Neuronal stem cell (in vitro differentiated cells): Measurements from ENCODE around the gene ROS1.
A peak's percentile ranks its signal among the peaks of the same experiment; 100 is the strongest.

ENCODE experiments used
- DNase-seq: peaks from one replicate; pipeline ENCODE4 v3.0.0-alpha.2; 2013; ENCODE audit warnings: low spot score
- H2AFZ ChIP-seq: one replicate; pipeline ENCODE4 v1.6.1; 2013; ENCODE audit warnings: mild to moderate bottlenecking, low read length, inconsistent platforms
- H2AK5ac ChIP-seq: 2 replicates; pipeline ENCODE4 v1.6.1; 2013; ENCODE audit warnings: low read depth, mild to moderate bottlenecking, inconsistent platforms, low read length, moderate library complexity, mixed read lengths
- H2BK120ac ChIP-seq: 2 replicates; pipeline ENCODE4 v1.6.1; 2013; ENCODE audit warnings: low read depth, mild to moderate bottlenecking, inconsistent platforms, low read length, moderate library complexity, mixed read lengths
- H2BK12ac ChIP-seq: one replicate; pipeline ENCODE4 v1.6.1; 2013; ENCODE audit warnings: low read length, inconsistent platforms
- H2BK15ac ChIP-seq: 2 replicates; pipeline ENCODE4 v1.6.1; 2013; ENCODE audit warnings: mild to moderate bottlenecking, low read length, inconsistent platforms, mixed read lengths
- H2BK5ac ChIP-seq: one replicate; pipeline ENCODE4 v1.6.1; 2013; ENCODE audit warnings: inconsistent platforms, mild to moderate bottlenecking, low read length, moderate library complexity
- H3K14ac ChIP-seq: one replicate; pipeline ENCODE4 v1.6.1; 2013; ENCODE audit warnings: low read length, inconsistent platforms
- H3K18ac ChIP-seq: 2 replicates; pipeline ENCODE4 v1.6.1; 2013; ENCODE audit warnings: low read length, inconsistent platforms
- H3K23ac ChIP-seq: 2 replicates; pipeline ENCODE4 v1.6.1; 2013; ENCODE audit warnings: low read depth, mild to moderate bottlenecking, mixed read lengths, low read length, inconsistent platforms; ENCODE audit not compliant: poor library complexity
- H3K27ac ChIP-seq: replicated peaks from 3 replicates; pipeline ENCODE4 v1.5.1; 2013; ENCODE audit warnings: low read length, inconsistent platforms
- H3K27me3 ChIP-seq, 3 experiments: 2 replicates each; pipeline ENCODE4 v1.6.1; 2013; ENCODE audit warnings: low read length in 3 of 3, mild to moderate bottlenecking in 2 of 3, inconsistent platforms in 1 of 3, low read depth in 1 of 3, mixed read lengths in 1 of 3, moderate library complexity in 1 of 3; ENCODE audit not compliant: control insufficient read depth in 3 of 3, insufficient read depth in 3 of 3
- H3K36me3 ChIP-seq, 2 donors: replicated peaks in 1 of 2; 2 replicates each; pipeline ENCODE4 v1.6.1; 2013; ENCODE audit warnings: low read length in 2 of 2; ENCODE audit not compliant: control insufficient read depth in 2 of 2, insufficient read depth in 2 of 2
- H3K4ac ChIP-seq: 2 replicates; pipeline ENCODE4 v1.6.1; 2013; ENCODE audit warnings: inconsistent platforms, mild to moderate bottlenecking, low read length, moderate library complexity
- H3K4me1 ChIP-seq, 2 donors: 1 replicate in 1 of 2; 2 replicates in 1 of 2; pipeline ENCODE4 v1.6.1; 2013; ENCODE audit warnings: low read length in 2 of 2, low read depth in 1 of 2; ENCODE audit not compliant: control insufficient read depth in 2 of 2, insufficient read depth in 1 of 2
- H3K4me2 ChIP-seq: one replicate; pipeline ENCODE4 v1.6.1; 2013; ENCODE audit warnings: mild to moderate bottlenecking, low read length, inconsistent platforms; ENCODE audit not compliant: insufficient read depth, poor library complexity, severe bottlenecking
- H3K4me3 ChIP-seq, 2 donors: 2 replicates each; pipeline ENCODE4 v1.5.1; 2013; ENCODE audit warnings: low read length in 2 of 2, mild to moderate bottlenecking in 2 of 2, inconsistent platforms in 1 of 2, moderate library complexity in 1 of 2
- H3K79me1 ChIP-seq: one replicate; pipeline ENCODE4 v1.6.1; 2013; ENCODE audit warnings: low read depth, mild to moderate bottlenecking, inconsistent platforms, low read length, moderate library complexity
- H3K9ac ChIP-seq: one replicate; pipeline ENCODE4 v1.6.1; 2013; ENCODE audit warnings: mild to moderate bottlenecking, low read depth, low read length, inconsistent platforms; ENCODE audit not compliant: poor library complexity
- H3K9me3 ChIP-seq, 2 donors: replicated peaks in 1 of 2; 2 replicates each; pipeline versions ENCODE3 to v1.6.1; 2013; ENCODE audit warnings: low read length in 2 of 2, mild to moderate bottlenecking in 2 of 2, inconsistent platforms in 1 of 2, low read depth in 1 of 2, mixed read lengths in 1 of 2, moderate library complexity in 1 of 2; ENCODE audit not compliant: control insufficient read depth in 2 of 2, insufficient read depth in 1 of 2
- H4K8ac ChIP-seq: one replicate; pipeline ENCODE4 v1.6.1; 2013; ENCODE audit warnings: low read depth, mild to moderate bottlenecking, inconsistent platforms, low read length, moderate library complexity
- H4K91ac ChIP-seq: one replicate; pipeline ENCODE4 v1.6.1; 2013; ENCODE audit warnings: low read length, low read depth, mild to moderate bottlenecking, inconsistent platforms; ENCODE audit not compliant: poor library complexity
- WGBS, 2 donors: extraction: QIAGEN DNeasy Blood & Tissue Kit; methylation state at CpG; one replicate each; pipeline ENCODE4 v1.1.7; 2013; ENCODE audit warnings: missing lambda C conversion rate in 2 of 2, mixed read lengths in 1 of 2; ENCODE audit not compliant: insufficient read length in 2 of 2, insufficient replicate concordance in 1 of 2; ENCODE audit errors: extremely low coverage in 2 of 2; 5-methylcytosine and 5-hydroxymethylcytosine counted together

The ROS1 gene

DNA sequence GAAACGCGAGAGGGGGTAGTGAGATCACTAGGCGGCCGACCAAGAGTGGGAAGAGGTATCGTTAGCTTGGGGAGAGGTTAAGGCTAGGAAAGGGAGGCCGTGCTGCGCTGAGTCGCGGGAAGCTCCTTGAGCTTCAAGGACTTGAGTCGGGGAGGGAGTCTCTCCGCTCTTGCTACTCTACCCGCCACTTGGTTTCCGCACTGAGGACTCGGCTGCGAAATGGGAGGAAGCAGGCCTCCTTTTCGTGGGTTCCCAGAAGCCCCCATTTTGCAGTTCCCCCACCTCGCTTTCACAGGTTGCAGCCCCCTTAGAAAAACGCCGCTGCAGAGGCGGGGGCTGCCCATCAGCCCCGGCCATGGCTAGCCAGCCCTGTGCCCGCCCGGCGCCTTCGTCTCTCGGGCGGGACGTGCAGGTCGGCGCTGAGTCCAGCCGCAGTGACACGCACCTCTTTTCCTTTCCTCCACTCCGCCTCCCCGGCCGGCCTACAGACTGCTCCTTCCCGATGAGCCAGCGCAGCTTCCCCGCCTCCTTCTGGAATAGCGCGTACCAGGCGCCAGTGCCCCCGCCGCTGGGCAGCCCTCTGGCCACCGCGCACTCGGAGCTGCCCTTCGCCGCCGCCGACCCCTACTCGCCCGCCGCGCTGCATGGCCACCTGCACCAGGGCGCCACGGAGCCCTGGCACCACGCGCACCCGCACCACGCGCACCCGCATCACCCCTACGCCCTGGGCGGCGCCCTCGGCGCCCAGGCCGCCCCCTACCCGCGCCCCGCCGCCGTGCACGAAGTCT lies 155.5 kb downstream of the ROS1 start:
- Histone ChIP-seq H3K14ac (no peak overlapping the region), H3K23ac (peak overlapping the region; percentile 76), H3K18ac (peak overlapping the region; percentile 66), H3K9ac (peak overlapping the region; percentile 79), H3K4me2 (peak overlapping the region; percentile 96), H4K91ac (no peak overlapping the region), H4K8ac (peak overlapping the region; percentile 27), H3K4me3 (peak overlapping the region in 1 of 2 donors; percentile 75), H3K27me3 (peaks cover 39 to 98% (median 65%) of the 10 kb centered on the region in 3 experiments), H2BK5ac (no peak overlapping the region), H2BK15ac (no peak overlapping the region), H3K4ac (no peak overlapping the region), H3K4me1 (peaks cover 0 to 10% of the 10 kb centered on the region in 2 donors), H3K27ac (no peak overlapping the region), H3K9me3 (no peaks in the 10 kb centered on the region), H3K79me1 (no peaks in the 10 kb centered on the region), H2AK5ac (no peak overlapping the region), H2AFZ (peak overlapping the region; percentile 82), H2BK12ac (no peak overlapping the region), H2BK120ac (no peak overlapping the region), H3K36me3 (no peaks in the 10 kb centered on the region)
- WGBS, 2 donors, result no CpG with 5 or more reads among the region's 74 CpGs
- DNase-seq, result no peak

GRCh38 chr6:117269638-117270054 lies 156.1 kb downstream of the ROS1 start:
- H3K27ac ChIP-seq, result no peak overlapping the region
- H4K8ac ChIP-seq, result no peak overlapping the region
- no peak overlapping the region for H4K91ac ChIP-seq
- no peak overlapping the region for H3K4ac ChIP-seq
- H3K14ac ChIP-seq, result no peak overlapping the region
- H3K9me3 ChIP-seq, result no peaks in the 10 kb centered on the region
- peaks cover 42 to 99% (median 71%) of the 10 kb centered on the region in 3 experiments for H3K27me3 ChIP-seq
- no peak overlapping the region for H3K9ac ChIP-seq
- no peak overlapping the region for H2AK5ac ChIP-seq
- H3K18ac ChIP-seq, result no peak overlapping the region
- peak overlapping the region; percentile 96 for H3K4me2 ChIP-seq
- H3K23ac ChIP-seq, result no peak overlapping the region
- H3K79me1 ChIP-seq, result no peaks in the 10 kb centered on the region
- peaks cover 0 to 14% of the 10 kb centered on the region in 2 donors for H3K4me1 ChIP-seq
- no peak overlapping the region for H2BK5ac ChIP-seq
- H2BK120ac ChIP-seq, result no peak overlapping the region
- no peak overlapping the region for H2BK12ac ChIP-seq
- no peak for DNase-seq
- H3K36me3 ChIP-seq, result no peaks in the 10 kb centered on the region
- no peak overlapping the region for H2AFZ ChIP-seq
- no CpG with 5 or more reads among the region's 8 CpGs for WGBS, 2 donors
- no peak overlapping the region for H2BK15ac ChIP-seq
- no peak overlapping the region for H3K4me3 ChIP-seq

GRCh38 chr6:117268924-117269323 lies 156.8 kb downstream of the ROS1 start:
- no peak overlapping the region for H2BK12ac ChIP-seq
- H3K36me3 ChIP-seq, result no peaks in the 10 kb centered on the region
- H3K79me1 ChIP-seq, result no peaks in the 10 kb centered on the region
- H2AK5ac ChIP-seq, result no peak overlapping the region
- peaks cover 48 to 99% (median 76%) of the 10 kb centered on the region in 3 experiments for H3K27me3 ChIP-seq
- no peak overlapping the region for H2BK15ac ChIP-seq
- H2AFZ ChIP-seq, result no peak overlapping the region
- H3K4ac ChIP-seq, result no peak overlapping the region
- no peak overlapping the region for H3K18ac ChIP-seq
- no peaks in the 10 kb centered on the region for H3K9me3 ChIP-seq
- H2BK120ac ChIP-seq, result no peak overlapping the region
- H3K23ac ChIP-seq, result no peak overlapping the region
- no peak overlapping the region for H3K9ac ChIP-seq
- H3K27ac ChIP-seq, result no peak overlapping the region
- H4K8ac ChIP-seq, result no peak overlapping the region
- peaks cover 0 to 16% of the 10 kb centered on the region in 2 donors for H3K4me1 ChIP-seq
- no peak overlapping the region for H3K14ac ChIP-seq
- no peak overlapping the region for H4K91ac ChIP-seq
- no peak overlapping the region for H3K4me3 ChIP-seq
- no CpG with 5 or more reads among the region's 1 CpG for WGBS, 2 donors
- DNase-seq, result no peak
- no peak overlapping the region for H2BK5ac ChIP-seq
- H3K4me2 ChIP-seq, result no peak overlapping the region

- WGBS, 2 donors, result no CpG with 5 or more reads among the region's 11 CpGs
- no peaks in the 10 kb centered on the region for H3K36me3 ChIP-seq
- H2BK5ac ChIP-seq, result no peak overlapping the region
- H2BK15ac ChIP-seq, result no peak overlapping the region
- H2BK120ac ChIP-seq, result no peak overlapping the region
- no peaks in the 10 kb centered on the region for H3K9me3 ChIP-seq
- H3K79me1 ChIP-seq, result no peaks in the 10 kb centered on the region
- H2AK5ac ChIP-seq, result no peak overlapping the region
- H2AFZ ChIP-seq, result no peak overlapping the region
- H3K4ac ChIP-seq, result no peak overlapping the region
- no peak overlapping the region for H2BK12ac ChIP-seq
- H3K27me3 ChIP-seq, result peaks cover 48 to 99% (median 86%) of the 10 kb centered on the region in 3 experiments
- H3K27ac ChIP-seq, result no peak overlapping the region
- no peak overlapping the region for H4K91ac ChIP-seq
- H3K4me1 ChIP-seq, result peaks cover 0 to 16% of the 10 kb centered on the region in 2 donors
- no peak overlapping the region for H3K9ac ChIP-seq
- no peak overlapping the region for H3K18ac ChIP-seq
- H3K23ac ChIP-seq, result no peak overlapping the region
- DNase-seq, result no peak
- H3K4me2 ChIP-seq, result no peak overlapping the region
- no peak overlapping the region for H3K14ac ChIP-seq
- no peak overlapping the region for H3K4me3 ChIP-seq
- H4K8ac ChIP-seq, result no peak overlapping the region
Observed at GRCh38 chr6:117267766-117268534, 157.8 kb downstream of the ROS1 start.
